ENCODE measurements around the gene NDST1. TPM values are rescaled to one million over a fixed set of nuclear protein-coding genes. Genes with fewer than 3 reads are reported as not detected.

NDST1 gene
- total RNA-seq, 1 donor from 2014 or later: 321 TPM

- peaks cover 52% of the 10 kb centered on the region for H3K4me1 Mint-ChIP-seq (ENCODE audit: low read depth, unreplicated experiment)
These were observed 22.1 kb upstream of the NDST1 start for GRCh38 chr5:150485693-150486401.

GRCh38 chr5:150486402-150487198 lies 21.3 kb upstream of the NDST1 start:
- FAIRE-seq (no peak), DNase-seq (ENCODE audit: low read depth) (peak; percentile 50)
- Mint-ChIP-seq H3K4me3 (ENCODE audit: unreplicated experiment) (peak overlapping the region; percentile 87), H3K36me3 (ENCODE audit: low read depth, unreplicated experiment) (peaks cover 13% of the 10 kb centered on the region), H3K27me3 (ENCODE audit: low read depth, unreplicated experiment) (no peaks in the 10 kb centered on the region), H3K4me1 (ENCODE audit: low read depth, unreplicated experiment) (peaks cover 58% of the 10 kb centered on the region), H3K27ac (ENCODE audit: unreplicated experiment) (peak overlapping the region; percentile 77), H3K9me3 (ENCODE audit: unreplicated experiment) (no peaks in the 10 kb centered on the region)
- H3K4me2 ChIP-seq (ENCODE audit: low read length): peak overlapping the region; percentile 96
- H4K20me1 ChIP-seq (ENCODE audit: insufficient read depth, low read length): peaks cover 46% of the 10 kb centered on the region
- H3K4me1 ChIP-seq (ENCODE audit: insufficient read depth, low read length): peaks cover 54% of the 10 kb centered on the region
- H3K9me3 ChIP-seq (ENCODE audit: insufficient read depth, low read depth, low read length): no peaks in the 10 kb centered on the region
- H3K9ac ChIP-seq (ENCODE audit: low read length): peak overlapping the region; percentile 98
- H3K27ac ChIP-seq (ENCODE audit: low read depth, low read length): peak overlapping the region; percentile 95
- no peaks in the 10 kb centered on the region for H3K36me3 ChIP-seq (ENCODE audit: insufficient read depth, low read length)
- H2AFZ ChIP-seq (ENCODE audit: low read depth, low read length): no peak overlapping the region
- TF ChIP-seq EZH2 (IDR thresholded peaks at IDR 0.05; ENCODE audit: insufficient read depth, low read length): no peak
- TF ChIP-seq CTCF (IDR thresholded peaks at IDR 0.05; ENCODE audit: insufficient read depth, low read depth, low read length): no peak
- H3K4me3 ChIP-seq (ENCODE audit: insufficient read depth, low read depth, low read length): peak overlapping the region; percentile 82
- H3K79me2 ChIP-seq (ENCODE audit: insufficient read depth, low read length): peaks cover 72% of the 10 kb centered on the region
- H3K27me3 ChIP-seq (ENCODE audit: insufficient read depth, low read length): no peaks in the 10 kb centered on the region

More at GRCh38 chr5:150485693-150486401, 22.1 kb upstream of the NDST1 start:
- Histone ChIP-seq H3K4me2 (ENCODE audit: low read length) (peak overlapping the region; percentile 96), H3K9ac (ENCODE audit: low read length) (peak overlapping the region; percentile 98), H3K79me2 (ENCODE audit: insufficient read depth, low read length) (peaks cover 65% of the 10 kb centered on the region), H3K27ac (ENCODE audit: low read depth, low read length) (peak overlapping the region; percentile 95), H2AFZ (ENCODE audit: low read depth, low read length) (no peak overlapping the region), H3K4me3 (ENCODE audit: insufficient read depth, low read depth, low read length) (peak overlapping the region; percentile 82), H3K36me3 (ENCODE audit: insufficient read depth, low read length) (no peaks in the 10 kb centered on the region), H3K9me3 (ENCODE audit: insufficient read depth, low read depth, low read length) (no peaks in the 10 kb centered on the region), H4K20me1 (ENCODE audit: insufficient read depth, low read length) (peaks cover 39% of the 10 kb centered on the region), H3K27me3 (ENCODE audit: insufficient read depth, low read length) (no peaks in the 10 kb centered on the region), H3K4me1 (ENCODE audit: insufficient read depth, low read length) (peaks cover 46% of the 10 kb centered on the region)
- H3K9me3 Mint-ChIP-seq (ENCODE audit: unreplicated experiment): no peaks in the 10 kb centered on the region
- FAIRE-seq: no peak
- H3K4me3 Mint-ChIP-seq (ENCODE audit: unreplicated experiment): peak overlapping the region; percentile 85
- no peaks in the 10 kb centered on the region for H3K27me3 Mint-ChIP-seq (ENCODE audit: low read depth, unreplicated experiment)
- TF ChIP-seq EZH2 (IDR thresholded peaks at IDR 0.05; ENCODE audit: insufficient read depth, low read length): no peak
- TF ChIP-seq CTCF (IDR thresholded peaks at IDR 0.05; ENCODE audit: insufficient read depth, low read depth, low read length): no peak
- DNase-seq (ENCODE audit: low read depth): no peak
- H3K36me3 Mint-ChIP-seq (ENCODE audit: low read depth, unreplicated experiment): peaks cover 9% of the 10 kb centered on the region
- H3K27ac Mint-ChIP-seq (ENCODE audit: unreplicated experiment): no peak overlapping the region

Data from astrocyte (in vitro differentiated cells and primary cell).